Type B pancreatic cell (in vitro differentiated cells): Measurements from ENCODE around the gene GRM3. TPM values are rescaled to one million over a fixed set of nuclear protein-coding genes. Genes with fewer than 3 reads are reported as not detected.

Experiments
- DNase-seq: peaks from one replicate; pipeline ENCODE4 v3.0.0; 2021; ENCODE audit warnings: mixed read lengths; ENCODE audit not compliant: unreplicated experiment; ENCODE audit errors: extremely low spot score
- H3K27ac Mint-ChIP-seq: 2 replicates; pipeline ENCODE4 v1.8.0; 2021; ENCODE audit warnings: mild to moderate bottlenecking, mixed read lengths
- H3K27me3 Mint-ChIP-seq: 2 replicates; pipeline ENCODE4 v1.8.0; 2021; ENCODE audit warnings: mixed read lengths
- H3K36me3 Mint-ChIP-seq: 2 replicates; pipeline ENCODE4 v1.8.0; 2021; ENCODE audit warnings: mixed read lengths
- H3K4me1 Mint-ChIP-seq: one replicate; pipeline ENCODE4 v1.8.0; 2021; ENCODE audit warnings: mixed read lengths; ENCODE audit not compliant: unreplicated experiment
- H3K4me3 Mint-ChIP-seq: 2 replicates; pipeline ENCODE4 v1.8.0; 2021; ENCODE audit warnings: mild to moderate bottlenecking, mixed read lengths
- H3K9me3 Mint-ChIP-seq: 2 replicates; pipeline ENCODE4 v1.8.0; 2021; ENCODE audit warnings: mixed read lengths
- CTCF ChIP-seq: fragments of 200-600 bp; sonication (generic); conservative IDR thresholded peaks from 2 replicates; pipeline ENCODE4 v1.5.0; 2021; ENCODE audit warnings: antibody characterized with exemption, mild to moderate bottlenecking
- total RNA-seq: library from RNA; stranded (reverse); gene quantifications from 2 replicates; pipeline ENCODE4 v1.2.1, GENCODE V29; 2021; ENCODE audit warnings: low replicate concordance

The GRM3 gene
- total RNA-seq, 1 donor from 2014 or later, result 0.46 TPM

- no peaks in the 10 kb centered on the region for H3K9me3 Mint-ChIP-seq
- no peaks in the 10 kb centered on the region for H3K27me3 Mint-ChIP-seq
These were observed 118.4 kb downstream of the GRM3 start for GRCh38 chr7:86762129-86762528.

GRCh38 chr7:86765931-86766330, 122.2 kb downstream of the GRM3 start:
- Mint-ChIP-seq H3K4me1 (no peaks in the 10 kb centered on the region), H3K9me3 (no peaks in the 10 kb centered on the region), H3K4me3 (no peak overlapping the region), H3K27me3 (no peaks in the 10 kb centered on the region), H3K27ac (no peak overlapping the region), H3K36me3 (no peaks in the 10 kb centered on the region)
- DNase-seq, result no peak
- no peak for TF ChIP-seq CTCF

More at GRCh38 chr7:86762129-86762528, 118.4 kb downstream of the GRM3 start:
- H3K36me3 Mint-ChIP-seq, result no peaks in the 10 kb centered on the region
- H3K4me3 Mint-ChIP-seq, result no peak overlapping the region
- H3K4me1 Mint-ChIP-seq, result no peaks in the 10 kb centered on the region
- no peak for DNase-seq
- H3K27ac Mint-ChIP-seq, result no peak overlapping the region
- no peak for TF ChIP-seq CTCF

GRCh38 chr7:86768394-86768793, 124.7 kb downstream of the GRM3 start:
- no peak for DNase-seq
- no peaks in the 10 kb centered on the region for H3K36me3 Mint-ChIP-seq
- H3K27me3 Mint-ChIP-seq, result no peaks in the 10 kb centered on the region
- H3K4me1 Mint-ChIP-seq, result no peaks in the 10 kb centered on the region
- H3K27ac Mint-ChIP-seq, result no peak overlapping the region
- H3K9me3 Mint-ChIP-seq, result no peaks in the 10 kb centered on the region
- no peak overlapping the region for H3K4me3 Mint-ChIP-seq
- TF ChIP-seq CTCF, result no peak

GRCh38 chr7:86768967-86769760, 125.5 kb downstream of the GRM3 start:
- H3K4me3 Mint-ChIP-seq, result no peak overlapping the region
- no peaks in the 10 kb centered on the region for H3K27me3 Mint-ChIP-seq
- H3K4me1 Mint-ChIP-seq, result no peaks in the 10 kb centered on the region
- no peak for DNase-seq
- no peaks in the 10 kb centered on the region for H3K9me3 Mint-ChIP-seq
- no peak for TF ChIP-seq CTCF
- no peaks in the 10 kb centered on the region for H3K36me3 Mint-ChIP-seq
- H3K27ac Mint-ChIP-seq, result no peak overlapping the region

- Mint-ChIP-seq H3K36me3 (no peaks in the 10 kb centered on the region), H3K9me3 (no peaks in the 10 kb centered on the region), H3K27me3 (no peaks in the 10 kb centered on the region), H3K4me3 (no peak overlapping the region), H3K4me1 (no peaks in the 10 kb centered on the region), H3K27ac (no peak overlapping the region)
- no peak for DNase-seq
- TF ChIP-seq CTCF, result no peak
These were observed 129.6 kb downstream of the GRM3 start for GRCh38 chr7:86773309-86773708.
